Nephron (organoid): ENCODE results near the gene ACADVL.
A peak's percentile ranks its signal among the peaks of the same experiment; 100 is the strongest.

Experiments
- H3K27ac Mint-ChIP-seq, 3 experiments: 2 replicates each; pipeline ENCODE4 v1.8.0; 2020; ENCODE audit warnings: mixed read lengths in 3 of 3, mild to moderate bottlenecking in 2 of 3, moderate library complexity in 1 of 3
- H3K27me3 Mint-ChIP-seq: 2 replicates; pipeline ENCODE4 v1.8.0; 2021; ENCODE audit warnings: low read depth, mild to moderate bottlenecking, moderate library complexity, mixed read lengths
- H3K36me3 Mint-ChIP-seq: 2 replicates; pipeline ENCODE4 v1.8.0; 2020; ENCODE audit warnings: low read depth, mixed read lengths
- H3K4me1 Mint-ChIP-seq: 2 replicates; pipeline ENCODE4 v1.8.0; 2020; ENCODE audit warnings: mixed read lengths
- H3K4me3 Mint-ChIP-seq, 3 experiments: 2 replicates each; pipeline ENCODE4 v1.8.0; 2020; ENCODE audit warnings: mild to moderate bottlenecking in 3 of 3, mixed read lengths in 3 of 3, moderate library complexity in 2 of 3
- H3K9me3 Mint-ChIP-seq: 2 replicates; pipeline ENCODE4 v1.8.0; 2020; ENCODE audit warnings: mixed read lengths
- CTCF ChIP-seq, 3 experiments: fragments of 200-600 bp; sonication (generic); IDR thresholded peaks; one replicate each; pipeline ENCODE4 v1.5.0; 2021; ENCODE audit warnings: antibody characterized with exemption in 3 of 3; ENCODE audit not compliant: unreplicated experiment in 3 of 3

Gene ACADVL

DNA sequence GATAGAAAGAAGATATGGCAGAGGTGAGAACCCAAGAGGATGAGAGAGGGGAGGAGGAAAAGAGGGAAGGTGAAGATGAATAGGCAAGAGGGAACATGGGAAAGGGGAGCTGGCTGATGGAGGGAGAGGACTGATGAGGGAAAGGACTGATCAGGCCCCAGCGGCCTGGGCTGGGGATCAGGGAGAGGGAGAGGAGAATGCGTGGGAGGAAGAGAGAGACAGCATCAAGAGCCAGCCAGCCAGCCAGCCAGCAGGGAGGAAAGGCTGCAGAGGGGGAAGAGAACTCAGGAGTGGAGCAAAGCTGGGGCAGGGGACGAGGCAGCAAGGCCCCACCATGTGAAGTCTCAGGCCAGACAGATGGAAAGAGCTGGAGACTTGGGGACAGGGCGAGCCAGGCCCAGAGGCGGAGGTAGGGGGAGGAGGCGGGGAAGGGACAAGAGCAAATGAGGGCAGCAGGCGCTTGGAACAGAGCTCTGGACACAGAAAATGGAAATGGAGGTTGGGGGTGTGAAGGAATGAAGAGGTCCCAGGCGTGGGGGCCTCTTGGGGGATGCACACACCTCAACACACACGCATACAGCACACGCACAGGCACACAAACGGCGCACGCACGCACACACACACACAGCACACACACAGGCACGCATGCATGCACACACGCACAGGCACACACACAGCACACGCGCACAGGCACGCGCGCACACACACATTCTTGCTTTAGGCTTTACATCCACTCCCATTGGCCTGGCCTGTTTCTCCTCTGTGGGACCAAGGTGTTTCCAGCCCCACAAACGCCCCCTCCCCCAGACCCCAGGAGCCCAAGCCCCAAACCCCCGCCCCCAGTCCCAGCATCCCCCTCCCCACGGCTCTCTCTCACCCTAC lies 12.4 kb upstream of the ACADVL start:
- no peak for TF ChIP-seq CTCF (IDR thresholded peaks at IDR 0.05; ENCODE audit: unreplicated experiment in 3 of 3)
- peaks cover 5% of the 10 kb centered on the region for H3K27me3 Mint-ChIP-seq
- peaks cover 14% of the 10 kb centered on the region for H3K36me3 Mint-ChIP-seq
- peak overlapping the region; percentile 74 to 84 (median 81) for H3K4me3 Mint-ChIP-seq
- H3K4me1 Mint-ChIP-seq: peaks cover 50% of the 10 kb centered on the region
- H3K27ac Mint-ChIP-seq: peak overlapping the region; percentile 98 to 99 (median 98)
- no peaks in the 10 kb centered on the region for H3K9me3 Mint-ChIP-seq

GRCh38 chr17:7208027-7208571 lies 11.6 kb upstream of the ACADVL start:
- Mint-ChIP-seq H3K36me3 (peaks cover 7% of the 10 kb centered on the region), H3K4me1 (peaks cover 53% of the 10 kb centered on the region), H3K9me3 (no peaks in the 10 kb centered on the region), H3K27me3 (peaks cover 5% of the 10 kb centered on the region), H3K4me3 (peak overlapping the region; percentile 65 to 78 (median 72)), H3K27ac (peak overlapping the region; percentile 84 to 99 (median 95))
- TF ChIP-seq CTCF (IDR thresholded peaks at IDR 0.05; ENCODE audit: unreplicated experiment in 3 of 3): no peak

DNA sequence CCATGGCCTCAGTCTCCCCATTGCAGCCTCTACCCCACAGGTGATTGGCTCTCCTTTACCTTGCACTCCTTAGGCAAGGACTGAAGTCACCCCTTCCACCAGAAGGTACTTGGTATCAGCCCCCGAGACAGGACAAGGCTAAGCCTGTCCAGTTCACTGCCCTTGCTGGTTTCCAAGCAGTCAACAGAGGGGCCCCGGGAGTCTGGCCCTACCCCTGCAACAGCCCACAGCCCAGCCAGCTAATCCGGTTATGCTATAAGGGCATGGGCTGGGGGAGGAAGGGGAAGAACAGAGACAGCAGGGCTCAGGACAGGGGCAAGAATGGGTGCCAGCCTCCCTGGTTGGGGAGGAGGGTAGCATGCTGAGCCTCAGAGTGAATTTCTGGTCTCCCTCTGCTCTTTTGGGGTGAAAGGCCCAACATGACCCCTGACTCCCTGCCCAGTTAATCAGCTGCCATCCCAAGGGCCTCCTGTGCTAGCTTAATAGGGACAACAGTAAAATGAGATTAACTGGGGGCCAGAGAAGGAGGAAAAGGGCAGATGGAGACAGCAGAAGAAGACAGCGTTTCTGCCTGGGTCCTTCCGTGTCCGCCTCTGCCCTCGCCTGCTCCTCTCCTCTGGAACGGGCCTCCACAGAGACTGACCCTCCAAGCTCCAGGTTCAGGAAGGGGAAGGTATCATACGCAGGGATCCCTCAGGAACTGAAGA lies 10.8 kb upstream of the ACADVL start:
- H3K9me3 Mint-ChIP-seq: no peaks in the 10 kb centered on the region
- H3K27me3 Mint-ChIP-seq: peaks cover 5% of the 10 kb centered on the region
- H3K36me3 Mint-ChIP-seq: peaks cover 8% of the 10 kb centered on the region
- H3K4me3 Mint-ChIP-seq: peak overlapping the region; percentile 65 to 78 (median 72)
- H3K27ac Mint-ChIP-seq: peak overlapping the region; percentile 84 to 99 (median 95)
- no peak for TF ChIP-seq CTCF (IDR thresholded peaks at IDR 0.05; ENCODE audit: unreplicated experiment in 3 of 3)
- H3K4me1 Mint-ChIP-seq: peaks cover 61% of the 10 kb centered on the region

GRCh38 chr17:7211491-7212273 lies 8.1 kb upstream of the ACADVL start:
- H3K36me3 Mint-ChIP-seq: peaks cover 5% of the 10 kb centered on the region
- peaks cover 5% of the 10 kb centered on the region for H3K27me3 Mint-ChIP-seq
- H3K9me3 Mint-ChIP-seq: no peaks in the 10 kb centered on the region
- no peak for TF ChIP-seq CTCF (IDR thresholded peaks at IDR 0.05; ENCODE audit: unreplicated experiment in 3 of 3)
- peak overlapping the region; percentile 75 to 85 (median 79) for H3K4me3 Mint-ChIP-seq
- H3K27ac Mint-ChIP-seq: peak overlapping the region; percentile 84 to 88 (median 85)
- peaks cover 64% of the 10 kb centered on the region for H3K4me1 Mint-ChIP-seq

DNA sequence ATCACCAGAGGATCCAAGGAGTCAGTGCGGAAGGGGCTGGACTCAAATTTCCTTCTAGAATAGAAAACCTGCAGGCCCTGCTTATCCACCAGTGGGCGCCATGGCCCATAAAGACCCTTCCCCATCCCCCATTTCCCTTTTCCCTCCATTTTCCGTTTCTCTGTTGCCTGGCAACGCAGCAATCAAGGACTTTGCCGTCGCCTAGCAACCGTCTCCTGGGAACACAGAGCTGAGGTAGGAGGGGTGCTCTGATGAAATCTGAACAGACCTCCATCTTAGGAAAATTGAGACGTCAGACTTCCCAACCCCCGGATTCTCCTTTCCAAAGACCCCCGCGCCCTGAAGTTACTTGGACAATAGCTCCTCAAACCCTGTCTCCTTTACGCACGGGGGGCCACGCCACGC lies 5.8 kb upstream of the ACADVL start:
- H3K4me1 Mint-ChIP-seq: peaks cover 64% of the 10 kb centered on the region
- peak overlapping the region; percentile 89 to 96 (median 95) for H3K27ac Mint-ChIP-seq
- TF ChIP-seq CTCF (IDR thresholded peaks at IDR 0.05; ENCODE audit: unreplicated experiment in 3 of 3): peak; percentile 76 to 80 (median 78)
- peaks cover 3% of the 10 kb centered on the region for H3K27me3 Mint-ChIP-seq
- no peaks in the 10 kb centered on the region for H3K9me3 Mint-ChIP-seq
- peak overlapping the region; percentile 86 to 90 (median 89) for H3K4me3 Mint-ChIP-seq
- H3K36me3 Mint-ChIP-seq: peaks cover 5% of the 10 kb centered on the region
